ENCODE data around the gene RRAGD.

DNA sequence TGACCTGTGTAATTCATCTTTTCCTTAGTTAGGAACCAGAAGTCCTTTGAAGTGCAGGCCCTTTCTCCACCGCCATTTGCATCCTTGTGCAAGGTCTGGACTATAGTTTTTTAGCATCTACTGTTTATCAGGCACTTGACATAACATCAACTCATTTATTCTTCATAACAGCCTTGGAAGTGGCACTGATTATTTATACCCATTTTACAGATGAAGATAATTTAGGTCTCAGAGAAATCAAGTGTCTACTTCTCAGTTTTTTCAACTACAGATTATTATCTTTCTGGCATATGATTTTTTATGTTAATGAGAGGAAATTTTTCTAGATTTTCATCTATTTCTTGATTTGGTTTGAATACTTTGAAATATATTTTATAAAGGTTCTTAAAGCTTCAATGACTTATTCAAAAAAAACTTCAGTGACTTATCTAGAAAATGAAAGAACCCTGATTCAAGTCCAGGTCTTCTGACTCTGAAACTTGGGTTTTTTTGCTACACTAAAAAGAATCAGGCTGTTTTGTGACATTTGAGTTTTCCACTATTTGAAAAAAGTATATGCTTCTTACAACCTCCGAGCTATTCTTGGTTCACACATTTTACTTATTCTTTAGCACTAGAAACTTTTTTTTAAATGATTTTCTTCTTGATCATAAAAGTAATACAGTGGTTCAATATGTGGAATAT lies 56.4 kb downstream of the RRAGD start:
- no peak for TF ChIP-seq CTCF (IDR thresholded peaks at IDR 0.05; ENCODE audit: low read depth, low read length)
- TF ChIP-seq MAX (IDR thresholded peaks at IDR 0.05; ENCODE audit: low read depth, low read length) = no peak
- TF ChIP-seq MYC (IDR thresholded peaks at IDR 0.05; ENCODE audit: low read depth, low read length) = no peak
- TF ChIP-seq POLR2A (IDR thresholded peaks at IDR 0.05; ENCODE audit: extremely low read depth, insufficient read length) = no peak

Data from NB4 (cell line).